Embryonic facial prominence (tissue), 1 donor: ENCODE measurements around the gene KPNA1.
"Not testable (repeated sequence)": the region's sequence is repeated elsewhere in the genome, so short reads cannot be mapped to it uniquely, and the experiment has no call there.

Experiments
- DNase-seq: peaks from one replicate; pipeline ENCODE4 v3.0.0-alpha.2; 2016; ENCODE audit errors: extremely low spot score

Gene KPNA1

GRCh38 chr3:122520861-122521260 is 6.1 kb upstream of the KPNA1 start:
- no peak for DNase-seq

- no peak for DNase-seq
Observed at GRCh38 chr3:122519693-122520092, 5.0 kb upstream of the KPNA1 start.

- no peak for DNase-seq
Observed at GRCh38 chr3:122516846-122517360, 2.2 kb upstream of the KPNA1 start.

GRCh38 chr3:122515870-122516269 is 1.1 kb upstream of the KPNA1 start:
- no peak for DNase-seq

- DNase-seq = no peak
Observed at GRCh38 chr3:122515020-122515468, 305 bp upstream of the KPNA1 start.

GRCh38 chr3:122513386-122514122 is 1.2 kb downstream of the KPNA1 start:
- peak; percentile 62 for DNase-seq

GRCh38 chr3:122512284-122512683 is 2.5 kb downstream of the KPNA1 start:
- DNase-seq = no peak

GRCh38 chr3:122510878-122511535 is 3.7 kb downstream of the KPNA1 start:
- no peak for DNase-seq

- not testable (repeated sequence) for DNase-seq
Observed at GRCh38 chr3:122508944-122509343, 5.8 kb downstream of the KPNA1 start.

- no peak for DNase-seq
Observed at GRCh38 chr3:122508135-122508914, 6.4 kb downstream of the KPNA1 start.

- DNase-seq = no peak
Observed at GRCh38 chr3:122506450-122506849, 8.3 kb downstream of the KPNA1 start.

GRCh38 chr3:122505676-122506075 is 9.1 kb downstream of the KPNA1 start:
- no peak for DNase-seq

GRCh38 chr3:122502941-122503340 is 11.8 kb downstream of the KPNA1 start:
- DNase-seq = no peak

GRCh38 chr3:122502139-122502538 is 12.6 kb downstream of the KPNA1 start:
- no peak for DNase-seq

GRCh38 chr3:122500964-122501363 is 13.8 kb downstream of the KPNA1 start:
- DNase-seq = not testable (repeated sequence)

- no peak for DNase-seq
Observed at GRCh38 chr3:122498152-122498551, 16.6 kb downstream of the KPNA1 start.

GRCh38 chr3:122497425-122497824 is 17.3 kb downstream of the KPNA1 start:
- no peak for DNase-seq

- DNase-seq = no peak
Observed at GRCh38 chr3:122496508-122496907, 18.2 kb downstream of the KPNA1 start.

GRCh38 chr3:122493296-122493695 is 21.4 kb downstream of the KPNA1 start:
- DNase-seq = no peak

GRCh38 chr3:122488262-122488973 is 26.3 kb downstream of the KPNA1 start:
- no peak for DNase-seq

GRCh38 chr3:122484985-122485384 is 29.8 kb downstream of the KPNA1 start:
- no peak for DNase-seq

GRCh38 chr3:122481390-122481789 is 33.3 kb downstream of the KPNA1 start:
- DNase-seq = no peak
